CD4-positive, alpha-beta T cell treated with Interleukin-1 beta for 1 hour (primary cell): ENCODE data around the gene MAN1A1.

ENCODE experiments used
- DNase-seq, 2 donors: peaks; one replicate each; pipeline ENCODE4 v3.0.0-alpha.2; 2020 to 2022

MAN1A1 gene

DNA sequence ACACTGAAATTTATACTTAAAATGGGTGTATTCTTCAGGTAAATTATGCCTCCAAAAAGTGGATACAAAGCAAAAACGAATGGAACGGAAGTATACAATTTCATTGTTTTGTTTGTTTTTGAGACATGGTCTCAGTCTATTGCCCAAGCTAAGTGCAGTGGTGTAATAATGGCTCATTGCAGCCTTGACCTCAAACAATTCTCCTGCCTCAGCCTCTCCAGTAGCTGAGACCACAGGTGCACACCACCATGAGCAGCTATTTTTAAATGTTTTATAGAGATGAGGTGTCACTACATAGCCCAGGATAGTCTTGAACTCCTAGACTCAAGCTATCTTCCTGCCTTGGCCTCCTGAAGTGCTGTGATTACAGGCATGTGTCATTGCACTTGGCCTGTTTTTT lies 122.2 kb downstream of the MAN1A1 start:
- DNase-seq: no peak

DNA sequence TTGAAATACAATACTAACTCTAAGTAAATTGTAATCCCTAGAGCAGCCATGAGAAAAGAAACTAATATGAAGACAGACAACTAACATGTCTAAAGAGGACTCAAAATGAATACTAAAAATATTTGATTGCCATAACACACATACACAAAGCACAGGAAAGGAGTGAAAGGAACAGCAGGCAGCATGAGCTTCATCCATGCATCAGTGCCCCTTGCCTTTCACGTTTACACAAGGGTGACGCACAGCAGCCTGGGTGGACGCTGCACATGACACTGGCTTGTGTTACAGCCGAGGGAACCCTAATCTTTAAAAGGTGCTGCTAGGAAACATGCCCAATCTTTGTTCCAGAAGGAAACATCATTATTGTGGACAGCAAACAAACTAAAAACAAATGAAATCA lies 123.5 kb downstream of the MAN1A1 start:
- DNase-seq: no peak

DNA sequence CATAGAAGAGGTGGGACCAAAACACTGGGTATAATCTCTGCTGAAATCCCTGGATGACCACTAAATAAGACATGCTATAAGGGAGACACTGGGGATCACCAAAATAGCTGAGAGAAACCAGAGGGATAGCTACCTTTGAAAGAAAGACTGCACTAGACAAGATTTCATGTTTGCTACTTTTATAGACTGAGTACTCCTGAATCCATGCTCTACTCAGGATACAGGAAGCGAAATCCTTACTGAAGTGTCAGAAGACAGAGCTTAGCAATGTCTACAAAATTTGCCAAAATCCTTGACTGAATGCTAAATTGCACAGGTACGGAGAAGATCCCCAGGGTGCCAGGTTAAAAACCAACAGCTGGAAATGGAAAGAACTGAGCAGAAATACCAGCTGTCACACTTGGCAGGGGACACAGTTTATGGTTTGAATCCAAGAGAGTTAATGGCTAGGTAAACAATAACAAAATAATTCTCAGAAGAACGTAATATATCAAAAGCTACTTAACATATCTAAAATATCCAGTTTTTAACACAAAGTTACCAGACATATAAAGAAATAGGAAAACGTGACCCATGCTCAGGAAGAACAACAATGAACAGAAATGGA lies 125.4 kb downstream of the MAN1A1 start:
- no peak for DNase-seq

DNA sequence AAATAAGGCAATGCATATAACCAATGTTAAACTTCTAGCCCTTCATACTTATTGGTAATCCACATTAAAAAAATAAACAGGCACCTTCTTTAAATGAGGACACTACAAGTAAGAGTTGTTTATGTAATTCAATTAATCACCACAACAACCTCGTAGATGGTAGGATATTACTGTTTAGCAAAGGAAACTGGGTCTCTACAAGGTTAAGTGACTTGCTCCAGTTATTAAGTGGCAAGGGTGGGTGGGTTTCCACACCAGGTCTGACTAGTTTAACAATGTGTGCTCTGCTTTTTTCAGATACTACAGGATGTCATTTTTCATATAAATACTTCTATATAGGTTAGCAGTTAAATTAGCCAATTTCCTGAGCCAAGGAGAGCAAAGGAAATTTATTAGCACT lies 129.1 kb downstream of the MAN1A1 start:
- no peak for DNase-seq

DNA sequence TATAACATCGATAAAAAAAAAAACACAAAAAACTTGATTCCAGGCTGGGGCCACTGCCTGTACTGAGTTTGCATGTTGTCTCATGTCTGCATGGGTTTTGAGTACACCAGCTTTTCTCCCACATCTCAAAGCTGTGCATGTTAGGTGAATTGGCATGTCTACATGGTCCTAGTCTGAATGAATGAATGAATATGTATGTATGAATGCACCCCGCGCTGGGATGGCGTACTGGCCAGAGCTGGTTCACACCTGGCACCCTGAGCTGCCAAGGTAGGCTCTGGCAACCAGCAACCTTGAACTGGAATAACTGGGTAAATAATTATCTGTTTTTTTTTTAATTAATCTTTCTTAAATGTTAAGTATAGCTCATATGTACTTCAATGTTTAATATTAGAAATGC lies 131.0 kb downstream of the MAN1A1 start:
- no peak for DNase-seq

DNA sequence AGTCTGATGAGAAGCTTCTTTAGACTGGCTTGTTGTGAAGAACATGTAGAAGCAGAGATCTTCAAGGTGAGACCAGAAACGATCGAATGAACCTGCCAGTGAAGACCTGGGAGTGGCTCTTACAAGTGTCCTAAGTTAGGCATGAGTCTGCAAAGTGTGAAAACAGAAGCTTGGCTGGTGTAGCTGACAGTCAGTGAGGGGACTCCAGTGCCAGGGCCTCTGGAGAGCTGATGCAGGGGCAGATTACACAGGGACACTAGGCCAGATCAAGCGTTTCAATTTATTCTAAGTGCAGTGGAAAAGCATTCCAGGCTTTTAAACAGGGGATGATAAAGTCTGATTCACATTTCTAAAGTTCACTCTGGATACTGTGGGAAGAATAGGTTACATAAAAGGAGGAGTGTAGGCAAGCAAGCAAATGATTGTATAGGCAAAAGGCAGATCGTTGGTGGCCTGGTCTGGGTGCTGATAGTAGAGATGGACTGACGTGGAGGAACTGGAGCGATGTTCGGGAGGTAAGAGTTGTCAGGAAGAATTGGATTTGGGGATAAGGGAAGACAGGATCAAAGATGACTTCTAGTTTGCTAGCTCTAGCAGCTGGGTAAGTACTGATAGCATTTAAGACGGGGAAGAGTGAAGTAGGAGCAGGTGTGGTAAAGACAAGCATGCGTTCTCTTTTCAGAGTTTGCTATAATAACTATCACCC lies 133.5 kb downstream of the MAN1A1 start:
- DNase-seq: no peak

DNA sequence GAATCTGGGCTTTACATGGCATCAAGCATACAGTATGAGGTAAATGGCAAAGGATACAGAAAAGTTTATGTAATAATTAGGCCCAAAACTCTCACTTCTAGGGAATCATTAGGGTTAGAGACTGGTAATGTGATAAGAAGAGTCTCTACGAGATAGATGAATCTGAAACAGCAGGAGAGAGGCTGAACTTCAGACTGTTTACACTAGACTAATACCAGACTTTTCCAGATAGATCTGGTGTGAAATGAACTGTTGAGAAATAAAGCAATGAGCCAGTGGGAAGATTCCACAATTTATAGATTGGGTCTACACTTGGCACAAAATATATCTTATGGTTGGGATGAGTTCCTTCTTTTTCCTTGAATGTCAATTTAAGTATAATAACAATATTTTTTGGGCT lies 134.3 kb downstream of the MAN1A1 start:
- DNase-seq: no peak

DNA sequence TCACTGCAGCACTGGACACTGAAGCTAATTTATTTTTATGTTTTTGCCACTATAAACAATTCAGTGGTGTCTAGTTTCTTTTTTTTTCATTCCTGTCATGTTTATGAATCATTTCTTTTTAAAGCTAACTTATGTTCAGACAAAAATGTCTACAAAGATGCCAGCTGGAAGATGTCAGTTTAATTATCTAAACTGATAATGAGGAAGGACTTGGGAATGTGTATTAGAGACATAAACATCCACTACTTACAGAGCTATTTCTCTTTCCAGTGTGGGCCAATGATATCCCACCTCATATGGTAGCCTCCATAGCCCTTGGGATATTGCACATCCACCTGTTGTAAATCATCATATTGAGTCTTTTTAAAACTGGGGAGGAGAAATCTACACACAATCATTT lies 139.0 kb downstream of the MAN1A1 start:
- no peak for DNase-seq

DNA sequence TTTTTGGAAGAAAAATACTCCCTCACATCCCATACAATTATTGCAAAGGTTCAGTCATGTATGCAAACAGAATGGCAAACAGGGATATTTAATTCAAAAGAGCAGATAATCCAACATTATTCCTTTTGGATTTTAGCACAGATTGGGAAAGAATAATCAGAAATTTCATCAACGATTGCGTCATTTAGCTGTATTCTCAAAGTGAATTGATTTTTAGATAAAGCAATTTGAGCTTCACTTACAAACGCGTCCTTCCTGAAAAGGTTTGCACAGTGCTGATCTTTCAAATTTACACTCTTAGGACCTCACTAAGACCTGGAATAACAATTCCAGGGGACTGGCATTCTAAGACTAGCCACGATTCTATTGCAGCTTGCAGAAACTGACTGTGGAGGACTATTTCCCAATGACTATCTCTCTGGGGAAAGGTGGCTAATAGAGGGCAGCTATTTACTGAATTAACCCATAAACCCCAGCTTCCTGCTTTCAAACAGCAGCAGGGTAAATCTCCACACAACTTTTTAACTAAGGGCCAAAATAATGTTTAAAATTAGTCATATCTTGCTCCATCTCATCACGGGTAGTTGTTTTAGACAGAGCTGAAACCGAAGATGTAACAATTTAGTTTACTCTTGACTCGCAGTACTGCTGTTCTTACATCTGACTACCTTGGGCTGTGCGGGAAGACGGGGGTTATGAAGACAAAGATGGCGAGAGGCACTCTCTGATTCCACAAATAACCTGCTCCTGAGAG lies 139.9 kb downstream of the MAN1A1 start:
- no peak for DNase-seq

DNA sequence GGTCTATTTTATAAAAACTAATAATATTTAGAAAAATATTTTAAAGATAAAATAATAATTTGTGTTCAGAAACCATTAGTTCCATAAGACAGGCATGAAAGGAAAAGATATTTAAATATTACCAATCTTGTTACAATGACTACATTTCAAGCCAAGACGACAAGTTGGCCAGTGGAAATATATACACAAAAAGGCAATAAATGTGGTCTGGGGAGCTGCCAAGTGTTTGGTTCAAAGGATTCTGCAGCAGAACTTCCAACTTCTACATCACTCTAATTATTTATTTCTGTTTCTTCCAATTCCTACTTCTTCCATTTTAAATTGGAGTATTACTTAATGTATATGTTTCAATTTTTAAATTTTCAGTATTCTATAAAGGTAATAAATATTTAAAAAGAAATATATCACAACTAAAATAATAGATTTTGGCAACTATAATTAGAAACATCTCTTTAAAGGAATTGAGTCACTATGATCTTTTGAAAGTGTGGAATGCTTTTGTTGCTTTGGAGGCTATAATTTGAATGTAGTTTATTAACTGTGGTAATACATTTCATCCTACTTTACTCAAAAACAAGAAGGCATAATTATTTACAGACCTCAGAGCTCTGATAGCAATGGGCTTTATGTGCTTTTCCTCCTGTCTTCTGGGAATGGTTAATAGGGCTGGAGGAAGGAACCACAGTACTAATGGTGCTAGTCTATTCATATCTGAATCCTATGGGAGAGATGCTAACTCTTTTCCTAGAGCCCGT lies 141.4 kb downstream of the MAN1A1 start:
- no peak for DNase-seq

DNA sequence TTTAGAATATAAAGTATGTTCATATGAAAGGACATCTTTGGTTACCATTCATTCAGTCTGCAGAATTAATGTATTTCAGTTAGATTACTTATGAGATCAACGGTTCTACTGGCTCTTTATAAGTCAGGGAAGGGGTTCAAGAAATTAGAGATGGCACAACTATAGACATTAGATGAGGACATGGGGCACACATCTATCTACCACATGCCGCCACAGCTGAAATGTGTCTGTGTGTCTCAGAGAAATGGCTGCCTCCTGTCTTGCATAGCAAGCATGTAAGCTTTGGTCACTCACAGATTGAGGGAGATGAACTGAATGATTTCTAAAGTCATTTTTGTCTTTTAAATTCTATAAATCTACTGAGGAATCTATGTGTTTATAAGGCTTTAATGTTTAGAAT lies 142.2 kb downstream of the MAN1A1 start:
- DNase-seq: no peak

DNA sequence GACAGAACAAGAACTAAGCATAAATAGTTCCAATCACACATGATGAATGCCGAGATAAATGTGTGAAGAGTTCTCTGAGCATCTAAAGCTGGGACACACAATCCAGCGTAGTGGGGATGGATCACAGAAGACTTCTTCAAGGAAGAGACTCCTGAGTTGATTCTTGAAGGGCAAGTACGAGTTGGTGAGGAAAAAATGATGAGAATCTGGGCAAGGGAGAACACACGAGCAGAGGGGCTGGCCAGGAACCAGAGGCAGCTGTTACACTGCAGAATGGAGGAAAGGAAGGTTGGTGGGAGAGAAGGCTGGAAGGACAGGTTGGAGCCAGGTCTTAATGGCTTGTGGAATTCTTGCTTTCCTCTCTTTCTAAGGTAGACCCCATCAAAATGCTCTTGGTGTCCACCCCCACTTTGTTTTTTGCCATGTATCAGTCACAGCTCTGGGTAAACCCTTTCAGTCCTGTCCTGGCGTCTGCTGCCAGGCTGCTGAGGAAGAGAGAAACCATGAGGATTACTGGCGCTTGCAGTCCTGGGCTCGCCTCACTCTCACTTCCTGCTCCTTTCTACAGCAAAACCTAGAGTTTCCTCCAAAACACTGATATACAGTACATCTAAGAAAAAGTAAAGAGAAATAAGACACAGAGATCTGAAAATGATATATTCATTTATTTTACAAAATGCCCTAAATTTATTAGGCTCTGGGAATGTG lies 143.5 kb downstream of the MAN1A1 start:
- DNase-seq: peak in 1 of 2 donors; percentile 1

DNA sequence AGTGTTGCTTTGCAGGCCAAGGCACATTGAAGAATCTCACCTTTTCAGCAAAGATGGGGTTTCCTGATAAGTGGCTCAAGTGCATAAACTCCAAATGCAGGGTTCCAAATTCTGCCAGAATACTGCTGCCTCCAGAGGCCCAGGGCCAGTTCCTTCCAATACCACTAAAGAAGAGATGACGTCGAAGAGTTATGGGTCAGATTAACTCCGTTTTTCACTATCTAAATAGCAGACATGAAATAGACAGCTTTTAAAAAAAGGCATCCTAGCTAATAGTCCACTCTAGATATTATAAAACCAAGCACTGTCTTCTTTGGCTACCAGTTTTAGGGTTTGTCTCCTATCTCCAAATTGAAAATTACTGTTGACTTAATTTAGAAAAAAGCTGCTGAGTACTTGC lies 144.8 kb downstream of the MAN1A1 start:
- DNase-seq: no peak

DNA sequence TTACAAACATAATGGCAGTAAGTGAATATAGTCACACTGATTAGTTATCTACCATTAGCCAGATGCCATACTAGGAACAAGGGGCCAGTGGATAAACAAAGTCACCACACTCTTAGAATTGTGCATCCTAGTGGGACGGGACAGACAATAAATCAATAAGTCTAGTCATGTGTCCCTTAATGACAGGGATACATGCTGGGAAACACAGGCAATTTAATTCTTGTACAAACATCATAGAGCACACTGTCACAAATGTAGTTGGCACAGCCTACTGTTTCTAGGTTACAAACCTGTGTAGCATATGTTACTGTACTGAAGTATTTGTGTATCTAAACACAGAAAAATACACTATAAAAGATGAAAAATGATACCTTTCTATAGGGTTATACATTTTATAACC lies 148.1 kb downstream of the MAN1A1 start:
- no peak for DNase-seq

DNA sequence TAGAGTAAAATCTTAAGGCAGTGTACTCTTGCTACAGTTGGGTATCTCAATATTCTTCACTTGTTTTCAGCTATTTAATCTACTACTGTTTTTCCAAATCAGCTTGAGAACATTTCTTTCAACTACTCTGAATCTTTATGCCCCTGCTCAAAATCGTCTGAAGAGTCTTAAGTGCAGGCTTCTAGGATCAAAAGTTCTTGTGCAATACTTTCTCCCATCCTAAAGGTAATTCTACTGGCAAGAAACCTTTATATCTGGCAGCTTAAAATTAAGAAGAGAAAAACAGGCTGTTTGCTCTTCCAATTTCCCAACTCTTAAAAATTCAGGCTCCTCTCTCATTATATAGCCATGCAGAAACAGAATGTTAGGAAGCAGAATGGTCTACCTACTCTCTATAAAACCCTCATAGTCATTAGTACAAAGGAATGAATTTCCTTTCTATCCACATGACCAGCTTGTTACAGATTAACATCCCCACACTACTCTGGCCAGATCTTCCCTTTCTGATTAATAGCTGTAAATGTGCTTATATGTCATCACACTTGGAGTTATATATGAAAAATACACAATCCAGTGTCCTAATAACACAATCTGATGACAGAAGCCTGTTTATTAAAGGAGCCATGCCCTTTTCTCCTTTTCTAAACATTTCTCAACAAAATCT lies 148.9 kb downstream of the MAN1A1 start:
- no peak for DNase-seq

DNA sequence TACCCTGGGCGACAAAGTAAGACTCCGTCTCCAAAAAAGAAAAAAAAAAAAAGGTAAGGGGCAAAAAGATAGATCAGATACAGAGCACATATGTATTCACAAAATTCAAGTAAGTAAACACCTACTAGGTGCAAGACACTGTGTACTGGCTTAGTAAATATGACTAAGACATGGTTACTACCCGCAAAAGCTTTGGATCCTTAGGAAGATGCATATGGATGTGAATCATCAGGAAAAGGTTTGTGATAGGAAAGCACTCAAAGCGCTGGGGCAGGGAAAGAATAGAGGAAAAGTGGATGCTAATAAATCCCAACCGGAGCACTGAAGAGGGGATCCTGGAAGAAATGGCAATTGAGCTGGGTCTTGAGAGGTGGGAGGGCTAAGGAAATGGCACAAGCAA lies 152.3 kb downstream of the MAN1A1 start:
- DNase-seq: no peak

DNA sequence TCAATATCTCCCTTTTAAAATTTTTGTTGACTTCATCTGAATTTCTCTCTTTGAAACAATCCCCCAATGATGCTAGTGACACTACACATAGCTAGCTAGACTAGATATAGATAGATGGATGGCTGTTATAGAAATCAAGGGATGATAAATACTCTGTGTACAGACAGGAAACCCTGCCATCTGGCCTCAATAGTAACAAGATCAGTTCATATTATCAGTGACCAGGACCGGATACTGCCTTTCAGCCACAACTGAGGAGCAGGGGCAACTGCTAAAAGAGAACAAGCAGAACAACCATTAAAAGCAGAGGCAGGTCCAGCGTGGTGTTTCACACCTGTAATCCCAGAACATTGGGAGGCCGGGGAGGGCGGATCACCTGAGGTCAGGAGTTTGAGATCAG lies 152.8 kb downstream of the MAN1A1 start:
- no peak for DNase-seq

DNA sequence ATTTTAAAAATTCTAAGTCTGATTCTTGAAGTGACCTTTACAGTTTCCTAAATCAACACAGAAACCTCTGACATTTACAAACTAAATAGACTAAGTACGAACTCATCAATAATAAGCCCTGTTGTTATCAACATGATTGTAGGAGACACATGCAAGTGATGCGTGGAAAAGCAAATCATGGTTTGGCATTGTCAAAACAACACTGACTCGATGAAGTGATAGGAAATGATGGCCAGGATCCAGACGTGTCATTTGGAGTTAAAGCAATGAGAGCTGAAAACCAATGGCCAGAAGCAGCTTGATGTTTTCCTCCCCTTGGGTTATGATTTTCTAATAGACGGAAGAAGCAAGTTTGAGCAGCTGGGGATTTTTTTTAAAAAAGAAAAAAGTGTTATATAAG lies 153.7 kb downstream of the MAN1A1 start:
- DNase-seq: no peak

DNA sequence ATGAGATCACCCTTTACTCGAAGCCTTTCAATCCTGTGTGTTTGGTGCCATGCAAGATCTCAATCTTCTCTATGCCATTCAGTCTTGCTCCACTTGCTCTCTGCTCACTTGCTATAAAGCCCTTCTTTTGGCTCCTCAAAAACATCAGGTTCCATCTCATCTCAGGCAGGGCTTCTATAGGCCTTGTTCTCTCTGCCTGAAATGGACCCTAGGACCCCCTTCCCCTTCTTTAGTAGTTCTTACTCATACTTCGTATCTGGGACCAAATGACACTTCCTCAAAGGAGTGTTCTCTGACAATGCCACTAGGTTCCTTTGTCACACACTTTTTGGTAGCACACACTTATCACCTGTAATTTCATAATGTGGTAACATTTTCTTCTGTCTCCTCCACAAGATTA lies 154.4 kb downstream of the MAN1A1 start:
- DNase-seq: no peak

DNA sequence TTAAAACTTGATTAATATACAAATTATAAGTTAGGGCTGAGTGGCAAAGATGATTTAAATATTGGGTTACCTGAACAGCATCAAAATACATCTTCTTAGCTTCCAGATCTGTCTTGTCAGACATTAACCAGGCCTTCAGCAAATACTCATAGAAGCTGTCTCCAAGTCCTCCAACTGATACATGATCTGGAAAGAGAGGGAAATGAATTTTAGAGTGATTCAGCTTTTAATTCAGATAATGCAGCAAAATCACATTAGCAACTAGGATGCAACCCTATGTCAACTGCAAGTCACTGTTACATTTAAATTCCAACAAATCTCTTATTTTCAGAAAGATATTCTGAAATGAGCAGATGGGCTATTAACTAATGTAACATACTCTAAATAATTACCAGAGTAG lies 155.9 kb downstream of the MAN1A1 start:
- no peak for DNase-seq

DNA sequence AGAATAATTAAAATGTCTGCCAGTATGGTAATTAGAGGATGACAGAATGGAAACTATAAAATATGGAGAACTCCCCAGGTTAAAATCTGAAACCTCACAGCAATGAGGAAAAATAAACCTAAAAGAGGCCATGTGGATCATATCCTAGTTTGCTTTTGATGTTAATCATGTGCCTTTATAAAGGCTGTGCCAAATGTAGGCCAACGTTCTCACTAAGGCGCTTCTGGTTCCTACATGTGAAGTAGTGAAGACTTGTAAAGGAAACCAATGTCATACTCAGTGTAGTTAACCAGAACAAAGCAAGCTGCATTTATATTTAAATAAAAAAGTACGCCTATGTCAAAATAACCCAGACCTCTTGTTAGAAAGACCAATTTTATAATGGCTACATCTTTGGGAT lies 157.4 kb downstream of the MAN1A1 start:
- DNase-seq: no peak

DNA sequence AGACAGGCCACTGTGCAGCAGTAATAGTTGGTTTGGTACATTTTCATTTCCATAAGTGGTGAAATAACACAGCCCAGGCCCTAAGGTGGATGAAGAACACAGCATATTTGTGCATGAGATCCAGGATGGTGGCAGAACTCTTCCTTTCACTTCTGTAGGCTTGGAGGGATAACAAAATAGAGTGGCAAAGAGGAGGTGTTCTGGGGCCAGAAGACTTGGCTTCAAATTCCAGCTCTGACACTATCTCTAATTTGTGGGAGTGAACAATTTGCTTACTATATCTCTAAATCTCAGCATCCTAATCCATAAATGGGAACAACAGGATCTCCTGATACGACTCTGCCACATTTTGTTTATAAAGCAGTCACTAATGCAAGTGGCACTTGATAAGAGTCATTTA lies 159.4 kb downstream of the MAN1A1 start:
- no peak for DNase-seq
